ENCODE data around the gene MTCP1. TPM values are rescaled to one million over a fixed set of nuclear protein-coding genes. Genes with fewer than 3 reads are reported as not detected.

The MTCP1 gene
- total and polyA plus RNA-seq, 2 donors (not counting 3 experiments of a cell fraction or from before 2014, with no cell fraction given), result 1.8 to 15.8 TPM

- H3K4me3 ChIP-seq (replicated peaks in 1 of 3; ENCODE audit: insufficient read depth in 1 of 3, low read depth in 1 of 3, low read length in 3 of 3), result no peak overlapping the region
- no peak overlapping the region for H2AFZ ChIP-seq (ENCODE audit: low read depth, low read length)
- H3K9me3 ChIP-seq (replicated peaks; ENCODE audit: control insufficient read depth, insufficient read depth, low read length), result no peaks in the 10 kb centered on the region
- DNase-seq (ENCODE audit: low read depth, low spot score) (no peak), FAIRE-seq (peak; percentile 4)
- ChIA-PET CTCF (interaction anchor here (0.6 to 1.5 kb wide), 4 partner anchors 16 to 168 kb away, joined by 3 to 8 read pairs (median 3); no protein-coding TSS in a partner anchor), POLR2A (no interaction called here)
- no peaks in the 10 kb centered on the region for H3K79me2 ChIP-seq (ENCODE audit: control insufficient read depth, insufficient read depth, low read length)
- no peaks in the 10 kb centered on the region for H3K9me1 ChIP-seq (replicated peaks; ENCODE audit: control insufficient read depth, extremely low read depth, insufficient read depth, low read length)
- H3K4me1 ChIP-seq (ENCODE audit: control insufficient read depth, extremely low read depth, insufficient read depth, low read length), result peaks cover 4% of the 10 kb centered on the region
- peaks cover 0 to 2% of the 10 kb centered on the region in 2 experiments for H3K36me3 ChIP-seq (ENCODE audit: control insufficient read depth in 2 of 2, extremely low read depth in 1 of 2, insufficient read depth in 2 of 2, low read length in 2 of 2)
- no peak for TF ChIP-seq MYC (IDR thresholded peaks at IDR 0.05; ENCODE audit: low read depth, low read length)
- TF ChIP-seq, protein P1, sequence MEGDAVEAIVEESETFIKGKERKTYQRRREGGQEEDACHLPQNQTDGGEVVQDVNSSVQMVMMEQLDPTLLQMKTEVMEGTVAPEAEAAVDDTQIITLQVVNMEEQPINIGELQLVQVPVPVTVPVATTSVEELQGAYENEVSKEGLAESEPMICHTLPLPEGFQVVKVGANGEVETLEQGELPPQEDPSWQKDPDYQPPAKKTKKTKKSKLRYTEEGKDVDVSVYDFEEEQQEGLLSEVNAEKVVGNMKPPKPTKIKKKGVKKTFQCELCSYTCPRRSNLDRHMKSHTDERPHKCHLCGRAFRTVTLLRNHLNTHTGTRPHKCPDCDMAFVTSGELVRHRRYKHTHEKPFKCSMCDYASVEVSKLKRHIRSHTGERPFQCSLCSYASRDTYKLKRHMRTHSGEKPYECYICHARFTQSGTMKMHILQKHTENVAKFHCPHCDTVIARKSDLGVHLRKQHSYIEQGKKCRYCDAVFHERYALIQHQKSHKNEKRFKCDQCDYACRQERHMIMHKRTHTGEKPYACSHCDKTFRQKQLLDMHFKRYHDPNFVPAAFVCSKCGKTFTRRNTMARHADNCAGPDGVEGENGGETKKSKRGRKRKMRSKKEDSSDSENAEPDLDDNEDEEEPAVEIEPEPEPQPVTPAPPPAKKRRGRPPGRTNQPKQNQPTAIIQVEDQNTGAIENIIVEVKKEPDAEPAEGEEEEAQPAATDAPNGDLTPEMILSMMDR (IDR thresholded peaks at IDR 0.05; ENCODE audit: extremely low read depth in 1 of 2, insufficient read depth in 1 of 2, low read depth in 1 of 2, low read length in 2 of 2), result peak in 1 of 2 donors; percentile 33
- H3K4me2 ChIP-seq (ENCODE audit: insufficient read depth, low read length), result no peak overlapping the region
- no peaks in the 10 kb centered on the region for H4K20me1 ChIP-seq (replicated peaks; ENCODE audit: control insufficient read depth, extremely low read depth, insufficient read depth, low read length)
- BruUV-seq (replicated peaks), result no TSS peak
- H3K27me3 ChIP-seq (ENCODE audit: control insufficient read depth in 2 of 2, insufficient read depth in 2 of 2, low read length in 2 of 2), result no peaks in the 10 kb centered on the region
- intact Hi-C loops (cut with micrococcal nuclease), result loop anchor here (1.0 kb wide), 1 partner anchor 15 kb away; the partner anchor contains the start of genes BRCC3, CMC4 and MTCP1
- dilution Hi-C loops (cut with MboI; ENCODE audit: extremely low pct_ligation_motif_present, low sequenced_read_pairs), result no loop called here
- H3K27ac ChIP-seq (ENCODE audit: insufficient read depth, low read depth, low read length), result no peak overlapping the region
- no peak overlapping the region for H3K9ac ChIP-seq (replicated peaks; ENCODE audit: extremely low read depth, insufficient read depth, low read length)
These were observed 15.4 kb upstream of the MTCP1 start for GRCh38 chrX:155086202-155086840.

DNA sequence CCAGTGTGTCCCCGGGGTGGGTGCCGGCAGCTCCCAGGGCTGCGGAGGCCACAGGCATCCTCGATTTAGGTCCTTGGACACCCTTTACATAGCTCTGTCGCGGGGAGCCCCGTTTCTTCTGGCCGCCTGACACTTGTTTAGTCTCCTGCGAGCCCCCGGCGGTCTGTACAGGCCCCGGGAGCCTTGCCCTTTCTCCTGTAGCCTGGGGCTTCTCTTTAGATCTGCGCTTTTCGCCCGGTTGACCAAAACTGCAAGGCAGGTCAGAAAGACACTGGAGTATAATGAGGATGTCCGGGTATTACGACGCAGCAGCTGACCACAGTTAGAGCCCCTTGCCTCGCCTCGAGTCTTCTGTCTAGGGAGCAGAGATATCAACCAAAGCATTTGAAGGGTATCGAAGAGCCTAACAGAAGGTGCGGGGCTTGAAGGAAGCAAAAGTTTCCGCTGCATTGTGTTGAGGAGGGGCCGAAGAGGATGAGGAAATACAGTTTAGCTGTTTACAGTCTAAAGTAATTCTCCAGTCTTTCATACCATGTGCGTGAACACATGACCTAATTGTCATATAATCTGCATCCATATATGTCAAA lies 851 bp upstream of the MTCP1 start:
- H4K20me1 ChIP-seq (replicated peaks; ENCODE audit: control insufficient read depth, extremely low read depth, insufficient read depth, low read length), result no peaks in the 10 kb centered on the region
- CTCF ChIA-PET, result interaction anchor here (1.1 kb wide), 1 partner anchor 23 kb away, joined by 3 read pairs; no protein-coding TSS in a partner anchor
- FAIRE-seq (no peak), DNase-seq (ENCODE audit: low read depth, low spot score) (no peak)
- dilution Hi-C loops (cut with MboI; ENCODE audit: extremely low pct_ligation_motif_present, low sequenced_read_pairs) (no loop called here), intact Hi-C loops (cut with micrococcal nuclease) (loop anchor here (1.0 kb wide), 3 partner anchors 14 to 45 kb away; partner anchors contain the start of gene FUNDC2)
- TF ChIP-seq POLR2AphosphoS5 (IDR thresholded peaks at IDR 0.05; ENCODE audit: insufficient read depth, low read depth, low read length) (no peak), EZH2 (IDR thresholded peaks at IDR 0.05; ENCODE audit: borderline replicate concordance, low read depth, low read length, severe bottlenecking) (no peak), POLR2A (IDR thresholded peaks at IDR 0.05; ENCODE audit: low read depth, low read length) (no peak), MYC (IDR thresholded peaks at IDR 0.05; ENCODE audit: low read depth, low read length) (no peak), MAX (IDR thresholded peaks at IDR 0.05; ENCODE audit: insufficient read depth, insufficient read length) (no peak)
- peak overlapping the region; percentile 63 for H3K9ac ChIP-seq (replicated peaks; ENCODE audit: extremely low read depth, insufficient read depth, low read length)
- no peaks in the 10 kb centered on the region for H3K9me3 ChIP-seq (replicated peaks; ENCODE audit: control insufficient read depth, insufficient read depth, low read length)
- H3K9me1 ChIP-seq (replicated peaks; ENCODE audit: control insufficient read depth, extremely low read depth, insufficient read depth, low read length), result no peaks in the 10 kb centered on the region
- no peaks in the 10 kb centered on the region for H3K27me3 ChIP-seq (ENCODE audit: control insufficient read depth in 2 of 2, insufficient read depth in 2 of 2, low read length in 2 of 2)
- no peaks in the 10 kb centered on the region for H3K36me3 ChIP-seq (ENCODE audit: control insufficient read depth in 2 of 2, extremely low read depth in 1 of 2, insufficient read depth in 2 of 2, low read length in 2 of 2)
- peak overlapping the region; percentile 52 to 87 (median 73) for H3K4me3 ChIP-seq (replicated peaks in 1 of 3; ENCODE audit: insufficient read depth in 1 of 3, low read depth in 1 of 3, low read length in 3 of 3)
- BruUV-seq (replicated peaks), result TSS peak; percentile 32
- H2AFZ ChIP-seq (ENCODE audit: low read depth, low read length), result peak overlapping the region; percentile 92
- POLR2A ChIA-PET, result no interaction called here
- peaks cover 20% of the 10 kb centered on the region for H3K4me1 ChIP-seq (ENCODE audit: control insufficient read depth, extremely low read depth, insufficient read depth, low read length)
- H3K79me2 ChIP-seq (ENCODE audit: control insufficient read depth, insufficient read depth, low read length), result peaks cover 45% of the 10 kb centered on the region
- peak overlapping the region; percentile 94 for H3K4me2 ChIP-seq (ENCODE audit: insufficient read depth, low read length)
- H3K27ac ChIP-seq (ENCODE audit: insufficient read depth, low read depth, low read length), result peak overlapping the region; percentile 43

Data from endothelial cell of umbilical vein (primary cell).